Neural crest cell (in vitro differentiated cells): ENCODE data around the gene MDC1. TPM values are rescaled to one million over a fixed set of nuclear protein-coding genes. Genes with fewer than 3 reads are reported as not detected.
A peak's percentile ranks its signal among the peaks of the same experiment; 100 is the strongest.
"Not testable (repeated sequence)": the region's sequence is repeated elsewhere in the genome, so short reads cannot be mapped to it uniquely, and the experiment has no call there.

Source experiments
- DNase-seq: peaks from one replicate; pipeline ENCODE4 v3.0.0; 2021; ENCODE audit warnings: low read depth, mixed read lengths, low spot score
- H3K27ac Mint-ChIP-seq: one replicate; pipeline ENCODE4 v1.8.0; 2021; ENCODE audit warnings: mild to moderate bottlenecking, mixed read lengths; ENCODE audit not compliant: unreplicated experiment
- H3K27me3 Mint-ChIP-seq: 2 replicates; pipeline ENCODE4 v1.8.0; 2021; ENCODE audit warnings: low read depth, mild to moderate bottlenecking, mixed read lengths
- H3K36me3 Mint-ChIP-seq: 2 replicates; pipeline ENCODE4 v1.8.0; 2021; ENCODE audit warnings: low read depth, mild to moderate bottlenecking, mixed read lengths
- H3K4me1 Mint-ChIP-seq: 2 replicates; pipeline ENCODE4 v1.8.0; 2021; ENCODE audit warnings: mixed read lengths
- H3K4me3 Mint-ChIP-seq: one replicate; pipeline ENCODE4 v1.8.0; 2021; ENCODE audit warnings: mild to moderate bottlenecking, mixed read lengths
- H3K9me3 Mint-ChIP-seq: 2 replicates; pipeline ENCODE4 v1.8.0; 2021; ENCODE audit warnings: mixed read lengths
- total RNA-seq: library from RNA; stranded (reverse); gene quantifications from 2 replicates; pipeline ENCODE4 v1.2.1, GENCODE V29; 2021
- TF ChIP-seq, protein P1 (sequence below): fragments of 200-600 bp; sonication (generic); conservative IDR thresholded peaks from 2 replicates; pipeline ENCODE4 v1.5.0; 2021; ENCODE audit warnings: antibody characterized with exemption, mild to moderate bottlenecking

Gene MDC1
- total RNA-seq, 1 donor from 2014 or later: 104 TPM

DNA sequence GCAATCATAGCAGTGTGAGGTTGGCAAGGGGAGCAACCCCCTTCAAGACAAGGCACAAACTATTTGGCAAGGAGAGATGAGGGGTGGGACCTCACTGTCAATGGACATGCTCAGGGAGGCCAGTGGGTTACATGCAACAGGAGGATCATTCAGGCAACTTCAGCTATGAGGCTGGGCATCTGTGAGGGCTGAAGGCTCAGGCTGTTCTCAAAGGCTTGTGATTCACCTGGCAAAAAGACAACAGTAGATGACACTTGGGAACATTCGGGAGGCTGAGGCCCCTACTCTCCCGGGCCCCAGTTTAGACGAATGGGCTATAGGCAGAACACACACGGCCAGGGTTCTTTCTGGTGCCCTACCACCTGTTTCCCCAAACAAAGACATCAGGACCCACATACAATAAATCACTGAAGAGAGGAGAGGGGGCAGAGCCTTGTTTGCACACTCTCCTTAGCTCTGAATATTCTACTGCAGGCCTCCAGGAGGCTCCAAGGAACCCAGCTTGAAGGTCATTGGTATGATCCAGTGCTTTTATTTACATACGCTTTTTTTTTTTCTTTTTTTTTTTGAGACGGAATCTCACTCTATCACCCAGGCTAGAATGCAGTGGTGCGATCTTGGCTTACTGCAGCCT, 11.0 kb upstream of the MDC1 start:
- Mint-ChIP-seq H3K9me3 (peaks cover 2% of the 10 kb centered on the region), H3K36me3 (peaks cover 43% of the 10 kb centered on the region), H3K27me3 (peaks cover 46% of the 10 kb centered on the region), H3K27ac (no peak overlapping the region), H3K4me3 (peak overlapping the region; percentile 99), H3K4me1 (peaks cover 51% of the 10 kb centered on the region)
- DNase-seq: no peak
- TF ChIP-seq, protein P1, sequence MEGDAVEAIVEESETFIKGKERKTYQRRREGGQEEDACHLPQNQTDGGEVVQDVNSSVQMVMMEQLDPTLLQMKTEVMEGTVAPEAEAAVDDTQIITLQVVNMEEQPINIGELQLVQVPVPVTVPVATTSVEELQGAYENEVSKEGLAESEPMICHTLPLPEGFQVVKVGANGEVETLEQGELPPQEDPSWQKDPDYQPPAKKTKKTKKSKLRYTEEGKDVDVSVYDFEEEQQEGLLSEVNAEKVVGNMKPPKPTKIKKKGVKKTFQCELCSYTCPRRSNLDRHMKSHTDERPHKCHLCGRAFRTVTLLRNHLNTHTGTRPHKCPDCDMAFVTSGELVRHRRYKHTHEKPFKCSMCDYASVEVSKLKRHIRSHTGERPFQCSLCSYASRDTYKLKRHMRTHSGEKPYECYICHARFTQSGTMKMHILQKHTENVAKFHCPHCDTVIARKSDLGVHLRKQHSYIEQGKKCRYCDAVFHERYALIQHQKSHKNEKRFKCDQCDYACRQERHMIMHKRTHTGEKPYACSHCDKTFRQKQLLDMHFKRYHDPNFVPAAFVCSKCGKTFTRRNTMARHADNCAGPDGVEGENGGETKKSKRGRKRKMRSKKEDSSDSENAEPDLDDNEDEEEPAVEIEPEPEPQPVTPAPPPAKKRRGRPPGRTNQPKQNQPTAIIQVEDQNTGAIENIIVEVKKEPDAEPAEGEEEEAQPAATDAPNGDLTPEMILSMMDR: peak; percentile 30

DNA sequence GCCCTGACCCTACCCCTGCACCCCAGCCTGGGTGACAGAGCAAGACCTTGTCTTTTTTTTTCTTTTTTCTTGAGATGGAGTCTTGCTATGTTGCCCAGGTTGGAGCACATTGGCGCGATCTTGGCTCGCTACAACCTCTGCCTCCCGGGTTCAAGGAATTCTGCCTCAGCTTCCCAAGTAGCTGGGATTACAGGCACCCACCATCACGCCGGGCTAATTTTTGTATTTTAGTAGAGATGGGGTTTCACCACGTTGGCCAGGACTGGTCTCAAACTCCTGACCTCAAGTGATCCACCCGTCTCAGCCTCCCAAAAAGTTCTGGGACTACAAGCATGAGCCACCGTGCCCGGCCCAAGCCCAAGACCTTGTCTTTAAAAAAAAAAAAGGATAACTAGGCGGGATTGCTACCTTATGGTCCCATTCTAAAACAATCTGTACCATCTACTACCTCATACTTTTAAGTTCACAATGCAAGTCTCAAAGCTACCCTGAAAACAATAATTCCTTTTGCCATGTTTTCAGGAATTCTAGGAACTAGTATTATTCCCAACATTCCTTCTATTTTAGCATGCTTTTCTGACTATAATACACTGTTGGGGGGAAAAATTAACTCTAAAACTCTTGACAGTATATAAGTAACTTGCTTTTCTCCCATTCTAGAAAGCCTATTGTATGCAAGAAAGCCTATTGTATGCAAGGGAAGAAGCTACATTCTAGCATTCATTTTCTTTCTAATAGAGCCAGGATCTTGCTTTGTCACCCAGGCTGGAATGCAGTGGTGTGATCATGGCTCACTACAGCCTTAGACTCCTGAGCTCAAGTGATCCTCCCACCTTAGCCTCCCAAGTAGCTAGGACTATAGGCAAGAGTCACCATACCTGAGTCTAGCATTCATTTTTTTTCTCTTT, 9.7 kb upstream of the MDC1 start:
- peaks cover 52% of the 10 kb centered on the region for H3K4me1 Mint-ChIP-seq
- no peak for DNase-seq
- H3K27me3 Mint-ChIP-seq: peaks cover 55% of the 10 kb centered on the region
- TF ChIP-seq, protein P1: no peak
- H3K27ac Mint-ChIP-seq: no peak overlapping the region
- H3K36me3 Mint-ChIP-seq: peaks cover 52% of the 10 kb centered on the region
- peak overlapping the region; percentile 99 for H3K4me3 Mint-ChIP-seq
- H3K9me3 Mint-ChIP-seq: peaks cover 2% of the 10 kb centered on the region

DNA sequence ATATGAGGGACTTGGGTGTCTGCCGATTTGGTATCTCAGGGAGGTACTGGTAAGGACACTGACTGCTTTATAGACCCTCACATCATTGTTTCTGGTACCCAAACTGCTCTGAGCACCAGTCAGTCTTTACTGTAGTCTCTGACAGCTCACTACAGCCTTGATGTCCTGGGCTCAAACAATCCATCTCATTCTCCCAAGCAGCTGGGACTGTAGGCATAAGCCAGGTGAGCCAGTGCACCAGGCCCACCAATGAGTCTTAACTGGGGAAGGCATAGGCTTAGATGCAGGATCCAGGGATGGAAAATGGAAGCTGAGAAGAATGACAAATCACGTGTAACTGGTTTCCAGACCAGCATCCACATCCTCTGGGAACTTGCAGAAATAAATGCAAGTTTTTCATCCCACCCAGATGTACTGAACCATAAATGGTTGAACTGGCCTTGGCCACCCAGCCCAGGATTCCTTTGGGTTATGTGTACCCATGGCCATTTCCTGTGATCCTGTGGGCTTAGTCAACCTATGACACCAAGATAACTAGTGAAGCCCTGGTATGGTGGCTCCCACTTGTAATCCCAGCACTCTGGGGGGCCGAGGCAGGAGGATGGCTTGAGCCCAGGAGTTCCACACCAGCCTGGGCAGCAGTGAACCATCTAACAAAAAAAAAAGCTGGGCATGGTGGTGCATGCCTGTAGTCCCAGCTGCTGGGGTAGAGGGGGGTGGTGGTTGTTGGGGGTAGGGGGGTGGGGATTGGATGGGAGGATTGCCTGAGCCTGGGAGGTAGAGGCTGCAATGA, 8.8 kb upstream of the MDC1 start:
- DNase-seq: no peak
- H3K4me3 Mint-ChIP-seq: peak overlapping the region; percentile 99

GRCh38 chr6:30724906-30725667, 8.0 kb upstream of the MDC1 start:
- DNase-seq: no peak
- TF ChIP-seq, protein P1: no peak
- Mint-ChIP-seq H3K36me3 (peaks cover 58% of the 10 kb centered on the region), H3K4me3 (peak overlapping the region; percentile 99), H3K4me1 (peaks cover 50% of the 10 kb centered on the region), H3K27ac (no peak overlapping the region), H3K27me3 (peaks cover 64% of the 10 kb centered on the region), H3K9me3 (peaks cover 2% of the 10 kb centered on the region)

More for the DNA sequence above, 8.8 kb upstream of the MDC1 start:
- TF ChIP-seq, protein P1: no peak
- Mint-ChIP-seq H3K27ac (no peak overlapping the region), H3K9me3 (peaks cover 2% of the 10 kb centered on the region), H3K36me3 (peaks cover 58% of the 10 kb centered on the region), H3K4me1 (peaks cover 55% of the 10 kb centered on the region), H3K27me3 (peaks cover 61% of the 10 kb centered on the region)

- Mint-ChIP-seq H3K27ac (peak overlapping the region; percentile 95), H3K4me3 (peak overlapping the region; percentile 99), H3K4me1 (peaks cover 57% of the 10 kb centered on the region), H3K36me3 (peaks cover 55% of the 10 kb centered on the region), H3K27me3 (peaks cover 67% of the 10 kb centered on the region)
- not testable (repeated sequence) for DNase-seq, H3K9me3 Mint-ChIP-seq
Measured at GRCh38 chr6:30723843-30724741, 7.0 kb upstream of the MDC1 start.

DNA sequence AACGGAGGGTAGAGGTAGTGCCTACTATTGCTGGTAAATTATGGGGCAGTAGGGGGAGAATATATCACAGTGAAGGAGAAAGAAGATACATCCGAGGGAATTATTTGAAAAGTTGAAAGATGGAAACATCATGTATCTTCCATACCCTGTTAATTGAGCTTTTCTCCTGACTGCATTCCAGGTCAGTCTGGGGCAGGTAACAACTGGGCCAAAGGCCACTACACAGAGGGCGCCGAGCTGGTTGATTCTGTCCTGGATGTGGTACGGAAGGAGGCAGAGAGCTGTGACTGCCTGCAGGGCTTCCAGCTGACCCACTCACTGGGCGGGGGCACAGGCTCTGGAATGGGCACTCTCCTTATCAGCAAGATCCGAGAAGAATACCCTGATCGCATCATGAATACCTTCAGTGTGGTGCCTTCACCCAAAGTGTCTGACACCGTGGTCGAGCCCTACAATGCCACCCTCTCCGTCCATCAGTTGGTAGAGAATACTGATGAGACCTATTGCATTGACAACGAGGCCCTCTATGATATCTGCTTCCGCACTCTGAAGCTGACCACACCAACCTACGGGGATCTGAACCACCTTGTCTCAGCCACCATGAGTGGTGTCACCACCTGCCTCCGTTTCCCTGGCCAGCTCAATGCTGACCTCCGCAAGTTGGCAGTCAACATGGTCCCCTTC, 6.2 kb upstream of the MDC1 start:
- Mint-ChIP-seq H3K27me3 (peaks cover 66% of the 10 kb centered on the region), H3K4me1 (peaks cover 64% of the 10 kb centered on the region), H3K4me3 (peak overlapping the region; percentile 99), H3K27ac (peak overlapping the region; percentile 28), H3K36me3 (peaks cover 55% of the 10 kb centered on the region)
- DNase-seq, H3K9me3 Mint-ChIP-seq: not testable (repeated sequence)
